Omental fat pad (tissue), 4 donors: ENCODE results near the gene CREB3L2. TPM values are rescaled to one million over a fixed set of nuclear protein-coding genes. Genes with fewer than 3 reads are reported as not detected.

Source experiments
- ATAC-seq: fragments of 150-250 bp; one replicate; pipeline ENCODE4 v1.9.1; 2016; ENCODE audit warnings: mild to moderate bottlenecking, moderate library complexity; ENCODE audit not compliant: low FRiP score
- DNase-seq: peaks from one replicate; pipeline ENCODE4 v3.0.0-alpha.2; 2019; ENCODE audit warnings: low spot score
- CTCF ChIP-seq, 3 donors: fragments of 450-650 bp; IDR thresholded peaks; one replicate each; pipeline ENCODE4 v1.5.1; 2016 to 2017; ENCODE audit warnings: antibody characterized with exemption in 3 of 3, mild to moderate bottlenecking in 3 of 3, moderate library complexity in 2 of 3
- total RNA-seq, 4 donors: library from RNA; depleted of rRNA; stranded (reverse); fragments of >200 nt; gene quantifications; one replicate each; pipeline ENCODE4 v1.1.0, GENCODE V29; 2016

CREB3L2 gene
- total RNA-seq, 4 donors from 2014 or later, result 35.6 to 50.4 (median 42.8) TPM

DNA sequence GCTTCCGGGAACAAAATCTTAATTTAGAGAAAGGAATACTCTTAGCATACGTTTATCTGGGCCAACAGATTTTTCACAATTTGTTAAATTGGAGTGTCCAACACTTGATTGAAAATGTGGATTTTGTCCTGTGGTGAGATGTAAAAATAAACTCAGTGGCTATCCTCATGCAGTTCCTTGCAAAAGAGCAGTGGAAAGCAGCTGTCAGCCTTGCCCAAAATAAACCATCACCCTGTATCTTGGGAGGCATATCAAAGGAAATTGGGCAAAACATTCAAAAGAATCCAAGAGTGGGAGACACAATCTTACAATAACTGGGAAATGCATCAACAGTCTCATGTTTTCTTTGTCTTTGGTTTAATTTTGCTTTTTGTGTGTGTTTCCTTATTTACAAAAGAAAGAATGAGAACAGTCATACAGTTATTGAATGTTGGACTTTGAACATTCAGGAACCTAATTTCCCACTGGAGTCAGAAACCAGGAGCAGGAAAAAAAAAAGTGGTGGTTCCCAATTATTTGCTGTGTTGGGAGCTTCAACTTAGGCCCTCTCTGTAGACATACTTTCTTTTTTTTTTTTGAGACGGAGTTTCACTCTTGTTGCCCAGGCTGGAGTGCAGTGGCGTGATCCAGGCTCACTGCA is 110.8 kb downstream of the CREB3L2 start:
- no peak for TF ChIP-seq CTCF (IDR thresholded peaks at IDR 0.05)
- ATAC-seq (no peak), DNase-seq (no peak)

DNA sequence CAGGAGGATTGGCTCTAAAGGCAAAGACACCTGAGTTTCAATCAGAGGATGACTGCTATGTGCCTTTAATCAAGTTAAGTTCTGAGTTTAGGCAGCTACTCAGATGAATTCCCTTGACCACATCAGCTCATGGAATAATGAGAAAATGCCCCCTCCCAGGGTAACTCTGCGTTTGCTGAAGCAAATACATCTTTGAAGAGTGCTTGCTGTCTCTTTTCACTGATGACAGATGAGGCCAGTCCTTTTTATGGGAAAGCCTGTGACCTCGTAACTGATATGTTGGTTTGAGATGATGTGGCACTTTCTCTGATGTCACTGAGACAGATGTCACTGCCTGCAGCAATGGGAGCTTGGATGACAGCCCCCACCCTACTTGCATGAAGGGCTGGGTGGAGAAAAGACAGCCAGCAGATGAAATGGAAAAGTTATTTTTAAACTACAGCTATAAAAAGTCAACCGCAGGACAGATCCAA is 111.4 kb downstream of the CREB3L2 start:
- no peak for TF ChIP-seq CTCF (IDR thresholded peaks at IDR 0.05)
- ATAC-seq (no peak), DNase-seq (no peak)

- DNase-seq, result no peak
- no peak for ATAC-seq
- TF ChIP-seq CTCF (IDR thresholded peaks at IDR 0.05), result no peak
Observed at GRCh38 chr7:137888241-137888640, 113.6 kb downstream of the CREB3L2 start.

GRCh38 chr7:137886746-137887145 is 115.1 kb downstream of the CREB3L2 start:
- no peak for ATAC-seq
- DNase-seq, result no peak
- TF ChIP-seq CTCF (IDR thresholded peaks at IDR 0.05), result no peak

- DNase-seq (no peak), ATAC-seq (no peak)
- no peak for TF ChIP-seq CTCF (IDR thresholded peaks at IDR 0.05)
Observed at GRCh38 chr7:137886281-137886680, 115.6 kb downstream of the CREB3L2 start.

DNA sequence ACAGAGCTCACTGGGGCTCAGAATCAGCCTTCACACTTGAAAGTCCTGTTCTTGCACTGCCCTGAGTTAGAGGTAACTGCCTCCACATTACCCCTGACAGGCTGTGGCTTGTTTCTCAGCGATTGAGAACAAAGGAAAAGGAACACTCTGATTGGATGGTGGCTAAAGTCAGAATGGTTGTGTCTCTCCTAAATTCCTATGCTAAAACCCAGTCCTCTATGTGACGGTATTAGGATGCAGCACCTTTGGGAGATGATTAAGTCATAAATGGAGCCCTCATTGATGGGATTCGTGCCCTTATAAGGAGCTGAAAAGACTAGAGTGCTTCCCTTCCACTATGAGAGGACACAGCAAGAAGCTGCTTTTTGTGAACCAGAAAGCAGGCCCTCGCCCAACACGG is 116.2 kb downstream of the CREB3L2 start:
- no peak for TF ChIP-seq CTCF (IDR thresholded peaks at IDR 0.05)
- DNase-seq, result no peak
- no peak for ATAC-seq

DNA sequence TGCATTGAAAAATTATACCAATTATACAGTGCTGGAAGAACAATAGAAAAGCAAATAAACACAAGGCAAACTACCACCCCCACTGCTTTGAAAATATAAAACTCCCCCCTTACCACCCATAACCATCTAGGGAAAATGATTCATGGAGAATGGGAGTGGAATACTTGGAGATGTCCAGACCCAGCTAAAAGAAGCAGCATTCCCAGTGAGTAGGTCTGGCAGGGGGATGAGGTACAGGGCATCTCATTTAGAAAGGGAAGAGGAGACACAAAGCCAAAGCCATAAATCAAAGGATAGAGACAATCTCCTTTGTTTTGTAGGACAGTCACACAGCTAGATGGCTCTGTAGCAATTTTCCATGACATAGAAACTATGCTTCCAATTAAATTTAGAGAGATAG is 119.1 kb downstream of the CREB3L2 start:
- no peak for ATAC-seq

More for the DNA sequence above, 119.1 kb downstream of the CREB3L2 start:
- no peak for TF ChIP-seq CTCF (IDR thresholded peaks at IDR 0.05)
- DNase-seq, result no peak
